Nephron (organoid): ENCODE data around the gene CREB5.

Experiments used
- H3K27ac Mint-ChIP-seq, 3 experiments: 2 replicates each; pipeline ENCODE4 v1.8.0; 2020; ENCODE audit warnings: mixed read lengths in 3 of 3, mild to moderate bottlenecking in 2 of 3, moderate library complexity in 1 of 3
- H3K27me3 Mint-ChIP-seq: 2 replicates; pipeline ENCODE4 v1.8.0; 2021; ENCODE audit warnings: low read depth, mild to moderate bottlenecking, moderate library complexity, mixed read lengths
- H3K36me3 Mint-ChIP-seq: 2 replicates; pipeline ENCODE4 v1.8.0; 2020; ENCODE audit warnings: low read depth, mixed read lengths
- H3K4me1 Mint-ChIP-seq: 2 replicates; pipeline ENCODE4 v1.8.0; 2020; ENCODE audit warnings: mixed read lengths
- H3K4me3 Mint-ChIP-seq, 3 experiments: 2 replicates each; pipeline ENCODE4 v1.8.0; 2020; ENCODE audit warnings: mild to moderate bottlenecking in 3 of 3, mixed read lengths in 3 of 3, moderate library complexity in 2 of 3
- H3K9me3 Mint-ChIP-seq: 2 replicates; pipeline ENCODE4 v1.8.0; 2020; ENCODE audit warnings: mixed read lengths
- CTCF ChIP-seq, 3 experiments: fragments of 200-600 bp; sonication (generic); IDR thresholded peaks; one replicate each; pipeline ENCODE4 v1.5.0; 2021; ENCODE audit warnings: antibody characterized with exemption in 3 of 3; ENCODE audit not compliant: unreplicated experiment in 3 of 3

Gene CREB5

GRCh38 chr7:28582226-28582625 is 169.9 kb downstream of the CREB5 start:
- Mint-ChIP-seq H3K9me3 (peaks cover 3% of the 10 kb centered on the region), H3K4me3 (no peak overlapping the region), H3K27me3 (peaks cover 9% of the 10 kb centered on the region), H3K27ac (no peak overlapping the region), H3K36me3 (peaks cover 8% of the 10 kb centered on the region), H3K4me1 (peaks cover 25% of the 10 kb centered on the region)
- no peak for TF ChIP-seq CTCF (IDR thresholded peaks at IDR 0.05; ENCODE audit: unreplicated experiment in 3 of 3)

GRCh38 chr7:28584235-28584634 is 171.9 kb downstream of the CREB5 start:
- Mint-ChIP-seq H3K4me3 (no peak overlapping the region), H3K9me3 (peaks cover 3% of the 10 kb centered on the region), H3K27ac (no peak overlapping the region), H3K4me1 (peaks cover 33% of the 10 kb centered on the region), H3K36me3 (peaks cover 8% of the 10 kb centered on the region), H3K27me3 (peaks cover 9% of the 10 kb centered on the region)
- TF ChIP-seq CTCF (IDR thresholded peaks at IDR 0.05; ENCODE audit: unreplicated experiment in 3 of 3) = no peak

- peaks cover 39% of the 10 kb centered on the region for H3K4me1 Mint-ChIP-seq
- peaks cover 3% of the 10 kb centered on the region for H3K9me3 Mint-ChIP-seq
- TF ChIP-seq CTCF (IDR thresholded peaks at IDR 0.05; ENCODE audit: unreplicated experiment in 3 of 3) = no peak
- H3K36me3 Mint-ChIP-seq = peaks cover 3% of the 10 kb centered on the region
- no peak overlapping the region for H3K4me3 Mint-ChIP-seq
- peaks cover 9% of the 10 kb centered on the region for H3K27me3 Mint-ChIP-seq
- peak overlapping the region in 1 of 3 experiments; percentile 64 for H3K27ac Mint-ChIP-seq
Measured at GRCh38 chr7:28586736-28587135, 174.4 kb downstream of the CREB5 start.

DNA sequence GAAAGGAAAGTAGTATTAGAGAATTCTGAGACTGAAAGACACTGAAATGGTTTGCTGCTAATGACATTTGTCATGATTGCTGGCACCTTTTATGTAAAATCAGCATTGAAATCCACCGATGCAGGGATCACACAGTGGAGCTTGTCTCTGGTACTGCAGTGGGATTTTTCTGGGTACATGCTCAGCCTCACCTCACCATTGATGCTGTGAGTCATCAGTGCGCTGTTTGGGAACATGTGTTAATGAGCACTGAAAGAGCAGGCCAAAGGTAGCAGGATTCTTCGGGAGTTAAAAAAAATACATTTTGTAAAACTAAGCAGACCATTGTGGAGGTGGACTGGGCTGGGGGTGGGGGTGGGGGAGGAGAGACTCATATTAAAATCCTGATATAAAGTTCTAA is 174.9 kb downstream of the CREB5 start:
- no peak for TF ChIP-seq CTCF (IDR thresholded peaks at IDR 0.05; ENCODE audit: unreplicated experiment in 3 of 3)
- Mint-ChIP-seq H3K36me3 (peaks cover 3% of the 10 kb centered on the region), H3K4me3 (no peak overlapping the region), H3K27me3 (peaks cover 9% of the 10 kb centered on the region), H3K27ac (peak overlapping the region in 1 of 3 experiments; percentile 64), H3K4me1 (peaks cover 44% of the 10 kb centered on the region), H3K9me3 (peaks cover 3% of the 10 kb centered on the region)

DNA sequence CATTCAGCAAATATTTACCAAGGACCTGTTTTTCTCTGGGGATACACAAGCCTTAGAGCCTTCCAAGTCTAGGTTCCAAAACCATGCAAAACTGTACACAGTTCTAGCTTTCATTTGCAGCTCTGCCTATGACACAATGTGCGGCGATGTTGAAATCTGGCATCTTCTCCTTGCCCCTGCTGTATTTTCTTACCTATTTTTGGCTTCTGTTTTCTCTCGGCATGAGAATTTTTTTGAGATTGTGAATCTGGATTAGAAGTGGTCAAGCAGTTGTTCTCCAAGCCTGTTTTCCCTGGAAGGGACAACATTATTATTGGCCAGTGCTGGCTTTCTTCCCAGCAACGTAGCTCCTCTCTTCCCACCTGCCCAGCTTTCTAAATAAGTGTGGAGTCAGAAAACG is 176.3 kb downstream of the CREB5 start:
- Mint-ChIP-seq H3K36me3 (peaks cover 3% of the 10 kb centered on the region), H3K27ac (peak overlapping the region in 1 of 3 experiments; percentile 8), H3K4me3 (no peak overlapping the region), H3K27me3 (peaks cover 9% of the 10 kb centered on the region), H3K9me3 (peaks cover 3% of the 10 kb centered on the region), H3K4me1 (peaks cover 52% of the 10 kb centered on the region)
- TF ChIP-seq CTCF (IDR thresholded peaks at IDR 0.05; ENCODE audit: unreplicated experiment in 3 of 3) = no peak

GRCh38 chr7:28591041-28591674 is 178.8 kb downstream of the CREB5 start:
- H3K27me3 Mint-ChIP-seq = no peaks in the 10 kb centered on the region
- H3K9me3 Mint-ChIP-seq = no peaks in the 10 kb centered on the region
- peaks cover 63% of the 10 kb centered on the region for H3K4me1 Mint-ChIP-seq
- no peak overlapping the region for H3K4me3 Mint-ChIP-seq
- H3K27ac Mint-ChIP-seq = peak overlapping the region in 2 of 3 experiments; percentile 57 to 78
- TF ChIP-seq CTCF (IDR thresholded peaks at IDR 0.05; ENCODE audit: unreplicated experiment in 3 of 3) = no peak
- no peaks in the 10 kb centered on the region for H3K36me3 Mint-ChIP-seq
